IMR-90 (cell line): ENCODE results near the gene MLKL. TPM values are rescaled to one million over a fixed set of nuclear protein-coding genes. Genes with fewer than 3 reads are reported as not detected.

Source experiments
- ATAC-seq: fragments of 200-7000 bp; cut with Tn5 transposase; 2 replicates; pipeline ENCODE4 v1.9.1; 2020; ENCODE audit warnings: low read depth, mild to moderate bottlenecking, moderate library complexity
- BruUV-seq: library from RNA; stranded (reverse); fragments of 400-500 nt; replicated peaks from 2 replicates; lab custom pipeline; 2021; lab: Mats Ljungman, UMichigan
- CTCF ChIA-PET: fragments of 300-600 bp; formaldehyde crosslinking; extraction: SDS; loops from one replicate; lab custom pipeline; 2021; ENCODE audit warnings: antibody characterized with exemption; lab: Yijun Ruan, JAX
- POLR2A ChIA-PET: fragments of 300-600 bp; sonication (Branson Sonifier 250); formaldehyde crosslinking; loops from one replicate; lab custom pipeline; 2022; ENCODE audit warnings: antibody characterized with exemption; ENCODE audit not compliant: unreplicated experiment; lab: Charles Lee
- DNase-seq: peaks from one replicate; pipeline ENCODE4 v3.0.0; 2013
- H2AFZ ChIP-seq: replicated peaks from 2 replicates; pipeline ENCODE3; 2013; ENCODE audit warnings: low read length, mild to moderate bottlenecking; ENCODE audit not compliant: poor library complexity
- H2AK5ac ChIP-seq: 2 replicates; pipeline ENCODE4 v1.6.1; 2013; ENCODE audit warnings: low read depth, low read length, inconsistent platforms
- H2AK9ac ChIP-seq: replicated peaks from 2 replicates; pipeline ENCODE3; 2013; ENCODE audit warnings: mild to moderate bottlenecking, low read depth, low read length, moderate library complexity; ENCODE audit not compliant: poor library complexity
- H2BK120ac ChIP-seq: 2 replicates; pipeline ENCODE4 v1.6.1; 2013; ENCODE audit warnings: low read depth, low read length, inconsistent platforms
- H2BK15ac ChIP-seq: 3 replicates; pipeline ENCODE4 v1.6.1; 2013; ENCODE audit warnings: low read depth, low read length, inconsistent platforms
- H2BK20ac ChIP-seq: 2 replicates; pipeline ENCODE4 v1.6.1; 2013; ENCODE audit warnings: low read depth, mild to moderate bottlenecking, inconsistent platforms, low read length, moderate library complexity
- H2BK5ac ChIP-seq: 2 replicates; pipeline ENCODE4 v1.6.1; 2013; ENCODE audit warnings: mild to moderate bottlenecking, low read depth, low read length, inconsistent platforms; ENCODE audit not compliant: poor library complexity, severe bottlenecking
- H3K14ac ChIP-seq: replicated peaks from 2 replicates; pipeline ENCODE4 v1.6.1; 2013; ENCODE audit warnings: low read depth, low read length, inconsistent platforms
- H3K18ac ChIP-seq: 2 replicates; pipeline ENCODE4 v1.6.1; 2013; ENCODE audit warnings: low read depth, low read length, control low read depth
- H3K23ac ChIP-seq: 2 replicates; pipeline ENCODE4 v1.6.1; 2013; ENCODE audit warnings: low read depth, low read length, inconsistent platforms
- H3K27ac ChIP-seq: 2 replicates; pipeline ENCODE4 v1.5.1; 2013; ENCODE audit warnings: mild to moderate bottlenecking, control low read depth, low read length; ENCODE audit not compliant: insufficient read depth
- H3K27me3 ChIP-seq: 2 replicates; pipeline ENCODE4 v1.6.1; 2013; ENCODE audit warnings: low read length; ENCODE audit not compliant: control insufficient read depth, insufficient read depth
- H3K36me3 ChIP-seq: 2 replicates; pipeline ENCODE4 v1.6.1; 2013; ENCODE audit warnings: low read length, mixed read lengths; ENCODE audit not compliant: control insufficient read depth, insufficient read depth
- H3K4ac ChIP-seq: 2 replicates; pipeline ENCODE4 v1.6.1; 2013; ENCODE audit warnings: low read depth, low read length, inconsistent platforms
- H3K4me1 ChIP-seq: 2 replicates; pipeline ENCODE4 v1.6.1; 2013; ENCODE audit warnings: low read length, mixed read lengths; ENCODE audit not compliant: control insufficient read depth, insufficient read depth
- H3K4me2 ChIP-seq: 2 replicates; pipeline ENCODE4 v1.6.1; 2013; ENCODE audit warnings: low read depth, mild to moderate bottlenecking, control low read depth, low read length, moderate library complexity
- H3K4me3 ChIP-seq: 2 replicates; pipeline ENCODE4 v1.5.1; 2013; ENCODE audit warnings: low read depth, mild to moderate bottlenecking, control low read depth, low read length, moderate library complexity; ENCODE audit not compliant: insufficient read depth
- H3K56ac ChIP-seq: 2 replicates; pipeline ENCODE4 v1.6.1; 2013; ENCODE audit warnings: low read length, inconsistent platforms; ENCODE audit not compliant: insufficient read depth; ENCODE audit errors: extremely low read depth
- H3K79me1 ChIP-seq, 2 experiments: 2 replicates each; pipeline ENCODE4 v1.6.1; 2013; ENCODE audit warnings: low read length in 2 of 2, inconsistent platforms in 1 of 2, low read depth in 1 of 2
- H3K9ac ChIP-seq: 2 replicates; pipeline ENCODE4 v1.6.1; 2013; ENCODE audit warnings: low read depth, low read length, control low read depth
- H3K9me1 ChIP-seq: 2 replicates; pipeline ENCODE4 v1.6.1; 2013; ENCODE audit warnings: low read length, inconsistent platforms; ENCODE audit not compliant: insufficient read depth
- H3K9me3 ChIP-seq: 2 replicates; pipeline ENCODE4 v1.6.1; 2013; ENCODE audit warnings: low read length; ENCODE audit not compliant: control insufficient read depth, insufficient read depth
- H4K20me1 ChIP-seq: 2 replicates; pipeline ENCODE4 v1.6.1; 2013; ENCODE audit warnings: low read length, inconsistent platforms; ENCODE audit not compliant: insufficient read depth
- H4K5ac ChIP-seq: 2 replicates; pipeline ENCODE4 v1.6.1; 2013; ENCODE audit warnings: mild to moderate bottlenecking, low read depth, low read length, control low read depth
- H4K8ac ChIP-seq, 2 experiments: 2 replicates each; pipeline ENCODE4 v1.6.1; 2013; ENCODE audit warnings: low read depth in 2 of 2, low read length in 2 of 2, control low read depth in 1 of 2, inconsistent platforms in 1 of 2
- H4K91ac ChIP-seq: 2 replicates; pipeline ENCODE4 v1.6.1; 2013; ENCODE audit warnings: low read depth, low read length, inconsistent platforms; ENCODE audit not compliant: insufficient read depth
- BHLHE40 ChIP-seq: fragments of 150-350 bp; IDR thresholded peaks from 2 replicates; pipeline ENCODE4 v1.6.1; 2016; ENCODE audit warnings: mild to moderate bottlenecking, low read depth, low read length
- CEBPB ChIP-seq: IDR thresholded peaks from 2 replicates; pipeline ENCODE4 v1.6.1; 2012; ENCODE audit warnings: low read depth, low read length, improper control_type of control experiment
- CHD1 ChIP-seq: IDR thresholded peaks from 2 replicates; pipeline ENCODE4 v1.6.1; 2012; ENCODE audit warnings: low read depth, low read length, improper control_type of control experiment
- CTCF ChIP-seq: conservative IDR thresholded peaks from 2 replicates; pipeline ENCODE4 v1.5.1; 2012; ENCODE audit warnings: mild to moderate bottlenecking, low read depth, low read length, improper control_type of control experiment
- FOS ChIP-seq: fragments of 150-350 bp; IDR thresholded peaks from 2 replicates; pipeline ENCODE4 v1.6.1; 2016; ENCODE audit warnings: low read depth, low read length
- MAFK ChIP-seq: IDR thresholded peaks from 2 replicates; pipeline ENCODE4 v1.6.1; 2012; ENCODE audit warnings: low read depth, low read length, improper control_type of control experiment
- MAZ ChIP-seq: IDR thresholded peaks from 2 replicates; pipeline ENCODE4 v1.6.1; 2012; ENCODE audit warnings: low read depth, mild to moderate bottlenecking, low read length, improper control_type of control experiment, moderate library complexity, borderline replicate concordance
- MXI1 ChIP-seq: IDR thresholded peaks from 2 replicates; pipeline ENCODE4 v1.6.1; 2012; ENCODE audit warnings: low read depth, mild to moderate bottlenecking, low read length, moderate library complexity, borderline replicate concordance
- NFE2L2 ChIP-seq: fragments of 150-350 bp; IDR thresholded peaks from 2 replicates; pipeline ENCODE4 v1.6.1; 2016; ENCODE audit warnings: low read depth, mild to moderate bottlenecking, low read length
- POLR2A ChIP-seq: IDR thresholded peaks from 2 replicates; pipeline ENCODE4 v1.6.1; 2012; ENCODE audit warnings: mild to moderate bottlenecking, low read depth, low read length
- RAD21 ChIP-seq: IDR thresholded peaks from 2 replicates; pipeline ENCODE4 v1.6.1; 2012; ENCODE audit warnings: low read length, improper control_type of control experiment
- RCOR1 ChIP-seq: IDR thresholded peaks from 2 replicates; pipeline ENCODE4 v1.6.1; 2012; ENCODE audit warnings: mild to moderate bottlenecking, low read length, improper control_type of control experiment; ENCODE audit not compliant: insufficient replicate concordance
- RFX5 ChIP-seq: IDR thresholded peaks from 2 replicates; pipeline ENCODE4 v1.8.0; 2012; ENCODE audit warnings: low read depth, mild to moderate bottlenecking, low read length, moderate library complexity
- SMC3 ChIP-seq: fragments of 150-350 bp; IDR thresholded peaks from 2 replicates; pipeline ENCODE4 v1.6.1; 2016; ENCODE audit warnings: low read depth, mild to moderate bottlenecking, antibody characterized with exemption, low read length, moderate library complexity
- WGBS, 2 experiments: methylation state at CpG; one replicate each; pipeline versions ENCODE4 v1.1.5 to v1.1.7; 2013; ENCODE audit warnings: missing lambda C conversion rate in 2 of 2; ENCODE audit not compliant: insufficient read length in 1 of 2; ENCODE audit errors: extremely low coverage in 2 of 2; 5-methylcytosine and 5-hydroxymethylcytosine counted together
- dilution Hi-C: fragments of 300-500 bp; cut with HindIII; formaldehyde crosslinking; loops from one replicate; pipeline ENCODE4 v1.14.3; 2018; ENCODE audit warnings: low sequenced_read_pairs; ENCODE audit not compliant: unreplicated experiment
- in situ Hi-C: fragments of 300-500 bp; cut with MboI; formaldehyde crosslinking; loops from 3 replicates; pipeline ENCODE4 v1.14.3; 2019; ENCODE audit warnings: low sequenced_read_pairs, inconsistent platforms, mixed read lengths
- intact Hi-C: fragments of 100-400 bp; cut with micrococcal nuclease; formaldehyde crosslinking; loops from 2 replicates; pipeline ENCODE4 v1.10.0; 2022
- polyA plus RNA-seq, 3 experiments: library from polyadenylated mRNA; depleted of rRNA; stranded (reverse); fragments of >200 nt; gene quantifications; 2 replicates each; pipeline ENCODE4 v1.2.3, GENCODE V29; 2012; ENCODE audit warnings: low replicate concordance in 1 of 3
- total RNA-seq: library from RNA; depleted of rRNA; stranded (reverse); fragments of >200 nt; gene quantifications from 2 replicates; pipeline ENCODE4 v1.2.3, GENCODE V29; 2012
- TF ChIP-seq, protein P1 (sequence below): fragments of 150-350 bp; IDR thresholded peaks from 2 replicates; pipeline ENCODE4 v1.6.1; 2017; ENCODE audit warnings: mild to moderate bottlenecking, antibody characterized with exemption, low read length, low read depth
- TF ChIP-seq, protein P2 (sequence below): fragments of 150-350 bp; IDR thresholded peaks from 2 replicates; pipeline ENCODE4 v1.6.1; 2016; ENCODE audit warnings: low read depth, mild to moderate bottlenecking, low read length, moderate library complexity, borderline replicate concordance

Gene MLKL
- total and polyA plus RNA-seq, 2 of the 4 experiments (the other 2 are of a cell fraction) = 3.6 to 4.5 TPM

GRCh38 chr16:74720579-74720978 lies 19.9 kb upstream of the MLKL start:
- Histone ChIP-seq H3K18ac (no peak overlapping the region), H3K9me1 (no peaks in the 10 kb centered on the region), H2AK5ac (no peak overlapping the region), H3K56ac (no peak overlapping the region), H2BK5ac (no peak overlapping the region), H3K27ac (no peak overlapping the region), H3K27me3 (peaks cover 13% of the 10 kb centered on the region; the same call in 1 of the 2 replicates), H2AFZ (no peak overlapping the region), H4K5ac (no peak overlapping the region), H3K9me3 (no peaks in the 10 kb centered on the region), H2BK120ac (no peak overlapping the region), H4K20me1 (no peaks in the 10 kb centered on the region), H2BK15ac (no peak overlapping the region), H2BK20ac (no peak overlapping the region), H3K4ac (no peak overlapping the region), H3K4me2 (no peak overlapping the region), H3K36me3 (no peaks in the 10 kb centered on the region), H2AK9ac (no peak overlapping the region), H3K4me1 (peaks cover 8% of the 10 kb centered on the region), H4K8ac (no peak overlapping the region), H3K9ac (no peak overlapping the region), H3K79me1 (no peaks in the 10 kb centered on the region), H3K4me3 (no peak overlapping the region), H3K14ac (no peak overlapping the region), H4K91ac (no peak overlapping the region), H3K23ac (no peak overlapping the region)
- CTCF ChIA-PET = no interaction called here
- TF ChIP-seq RAD21 (no peak), MXI1 (no peak), MAFK (no peak), CHD1 (no peak), MAZ (no peak), POLR2A (no peak), SMC3 (no peak), RFX5 (no peak), CEBPB (no peak), RCOR1 (no peak), CTCF (no peak), NFE2L2 (no peak), BHLHE40 (no peak), FOS (no peak)
- TF ChIP-seq, protein P1, sequence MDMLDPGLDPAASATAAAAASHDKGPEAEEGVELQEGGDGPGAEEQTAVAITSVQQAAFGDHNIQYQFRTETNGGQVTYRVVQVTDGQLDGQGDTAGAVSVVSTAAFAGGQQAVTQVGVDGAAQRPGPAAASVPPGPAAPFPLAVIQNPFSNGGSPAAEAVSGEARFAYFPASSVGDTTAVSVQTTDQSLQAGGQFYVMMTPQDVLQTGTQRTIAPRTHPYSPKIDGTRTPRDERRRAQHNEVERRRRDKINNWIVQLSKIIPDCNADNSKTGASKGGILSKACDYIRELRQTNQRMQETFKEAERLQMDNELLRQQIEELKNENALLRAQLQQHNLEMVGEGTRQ = no peak
- TF ChIP-seq, protein P2, sequence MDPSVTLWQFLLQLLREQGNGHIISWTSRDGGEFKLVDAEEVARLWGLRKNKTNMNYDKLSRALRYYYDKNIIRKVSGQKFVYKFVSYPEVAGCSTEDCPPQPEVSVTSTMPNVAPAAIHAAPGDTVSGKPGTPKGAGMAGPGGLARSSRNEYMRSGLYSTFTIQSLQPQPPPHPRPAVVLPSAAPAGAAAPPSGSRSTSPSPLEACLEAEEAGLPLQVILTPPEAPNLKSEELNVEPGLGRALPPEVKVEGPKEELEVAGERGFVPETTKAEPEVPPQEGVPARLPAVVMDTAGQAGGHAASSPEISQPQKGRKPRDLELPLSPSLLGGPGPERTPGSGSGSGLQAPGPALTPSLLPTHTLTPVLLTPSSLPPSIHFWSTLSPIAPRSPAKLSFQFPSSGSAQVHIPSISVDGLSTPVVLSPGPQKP = no peak
- BruUV-seq = no TSS peak
- dilution Hi-C loops = no loop called here
- POLR2A ChIA-PET = no interaction called here
- in situ Hi-C loops = no loop called here
- ATAC-seq = no peak
- DNase-seq = no peak
- intact Hi-C loops = no loop called here
- WGBS, 2 experiments = 71% methylated on average over 1 of the region's 5 CpGs; no CpG with 5 or more reads in 1 of the 2 experiments
